ENCODE results near the gene NOL6. TPM values are rescaled to one million over a fixed set of nuclear protein-coding genes. Genes with fewer than 3 reads are reported as not detected.

Gene NOL6
- total RNA-seq, 1 experiment from 2014 or later, result 49.6 TPM

DNA sequence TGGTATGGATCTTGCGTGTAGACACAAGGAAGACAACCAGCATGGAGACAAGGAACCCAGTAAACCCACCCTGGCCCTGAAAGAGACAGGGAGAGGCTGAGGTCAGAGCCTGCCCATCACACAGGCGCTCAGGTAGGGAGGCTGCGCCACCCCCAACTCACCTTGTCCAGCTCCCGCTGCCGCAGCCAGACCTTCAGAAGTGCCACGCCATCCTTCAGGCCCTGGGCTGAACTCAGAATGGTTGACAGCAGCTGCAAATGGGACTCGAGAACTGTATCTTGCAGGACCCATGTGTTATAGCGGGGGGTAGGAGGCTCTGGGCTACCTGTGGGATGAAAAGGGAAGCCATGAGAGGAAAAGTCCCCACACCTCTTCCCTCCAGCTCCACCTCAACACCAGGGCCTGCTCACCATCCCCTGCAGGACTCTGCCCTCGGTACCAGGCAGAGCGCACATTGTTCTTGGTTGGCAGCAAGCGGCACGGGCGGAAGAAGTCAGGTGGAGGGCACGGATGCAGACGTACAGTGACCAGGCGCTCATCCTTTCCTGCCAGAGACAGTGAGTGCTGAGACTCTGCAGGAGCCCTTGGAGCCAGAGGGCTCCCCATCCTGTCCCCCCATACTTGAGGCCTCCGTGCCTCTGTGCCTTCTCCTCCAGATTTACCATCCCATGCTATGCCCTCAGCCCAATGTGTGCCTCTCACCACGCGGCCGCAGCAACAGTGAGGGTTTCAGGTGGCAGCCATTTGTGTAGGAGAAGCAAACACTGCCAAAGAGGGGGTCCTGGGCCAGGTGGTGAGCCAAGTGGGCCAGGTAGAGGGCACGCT is 4.7 kb downstream of the NOL6 start:
- H3K27ac ChIP-seq (ENCODE audit: low read depth, low read length, poor library complexity, severe bottlenecking), result no peak overlapping the region
- peaks cover 56% of the 10 kb centered on the region for H3K36me3 ChIP-seq (ENCODE audit: insufficient read depth, low read length, poor library complexity, severe bottlenecking)
- BruUV-seq (replicated peaks), result no TSS peak
- DNase-seq (ENCODE audit: low spot score), result no peak
- intact Hi-C loops (cut with micrococcal nuclease; ENCODE audit: unreplicated experiment), result loop anchor here (5.0 kb wide), 1 partner anchor 182 kb away; no protein-coding TSS in a partner anchor
- no peak for TF ChIP-seq EZH2 (IDR thresholded peaks at IDR 0.05; ENCODE audit: borderline replicate concordance, low read depth, low read length, poor library complexity, severe bottlenecking)
- TF ChIP-seq, protein P1, sequence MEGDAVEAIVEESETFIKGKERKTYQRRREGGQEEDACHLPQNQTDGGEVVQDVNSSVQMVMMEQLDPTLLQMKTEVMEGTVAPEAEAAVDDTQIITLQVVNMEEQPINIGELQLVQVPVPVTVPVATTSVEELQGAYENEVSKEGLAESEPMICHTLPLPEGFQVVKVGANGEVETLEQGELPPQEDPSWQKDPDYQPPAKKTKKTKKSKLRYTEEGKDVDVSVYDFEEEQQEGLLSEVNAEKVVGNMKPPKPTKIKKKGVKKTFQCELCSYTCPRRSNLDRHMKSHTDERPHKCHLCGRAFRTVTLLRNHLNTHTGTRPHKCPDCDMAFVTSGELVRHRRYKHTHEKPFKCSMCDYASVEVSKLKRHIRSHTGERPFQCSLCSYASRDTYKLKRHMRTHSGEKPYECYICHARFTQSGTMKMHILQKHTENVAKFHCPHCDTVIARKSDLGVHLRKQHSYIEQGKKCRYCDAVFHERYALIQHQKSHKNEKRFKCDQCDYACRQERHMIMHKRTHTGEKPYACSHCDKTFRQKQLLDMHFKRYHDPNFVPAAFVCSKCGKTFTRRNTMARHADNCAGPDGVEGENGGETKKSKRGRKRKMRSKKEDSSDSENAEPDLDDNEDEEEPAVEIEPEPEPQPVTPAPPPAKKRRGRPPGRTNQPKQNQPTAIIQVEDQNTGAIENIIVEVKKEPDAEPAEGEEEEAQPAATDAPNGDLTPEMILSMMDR (conservative IDR thresholded peaks at IDR 0.05; ENCODE audit: low read depth, low read length), result no peak
- H3K4me1 ChIP-seq (ENCODE audit: insufficient read depth, low read length, poor library complexity, severe bottlenecking), result no peaks in the 10 kb centered on the region
- CTCF ChIA-PET, result no interaction called here
- no peaks in the 10 kb centered on the region for H3K9me3 ChIP-seq (ENCODE audit: low read depth, low read length, poor library complexity, severe bottlenecking)
- H3K27me3 ChIP-seq (replicated peaks; ENCODE audit: insufficient read depth, low read depth, low read length, poor library complexity), result no peaks in the 10 kb centered on the region
- POLR2A ChIA-PET (ENCODE audit: low non-redundant PET), result no interaction called here
- no peak overlapping the region for H3K4me3 ChIP-seq (ENCODE audit: low read depth, low read length, poor library complexity, severe bottlenecking)

- TF ChIP-seq, protein P1 (conservative IDR thresholded peaks at IDR 0.05; ENCODE audit: low read depth, low read length), result no peak
- TF ChIP-seq EZH2 (IDR thresholded peaks at IDR 0.05; ENCODE audit: borderline replicate concordance, low read depth, low read length, poor library complexity, severe bottlenecking), result no peak
- no peaks in the 10 kb centered on the region for H3K27me3 ChIP-seq (replicated peaks; ENCODE audit: insufficient read depth, low read depth, low read length, poor library complexity)
- H3K4me3 ChIP-seq (ENCODE audit: low read depth, low read length, poor library complexity, severe bottlenecking), result no peak overlapping the region
- DNase-seq (ENCODE audit: low spot score), result no peak
- CTCF ChIA-PET, result no interaction called here
- H3K4me1 ChIP-seq (ENCODE audit: insufficient read depth, low read length, poor library complexity, severe bottlenecking), result no peaks in the 10 kb centered on the region
- POLR2A ChIA-PET (ENCODE audit: low non-redundant PET), result no interaction called here
- no TSS peak for BruUV-seq (replicated peaks)
- H3K27ac ChIP-seq (ENCODE audit: low read depth, low read length, poor library complexity, severe bottlenecking), result no peak overlapping the region
- intact Hi-C loops (cut with micrococcal nuclease; ENCODE audit: unreplicated experiment), result loop anchor here (5.0 kb wide), 1 partner anchor 181 kb away; no protein-coding TSS in a partner anchor
- H3K36me3 ChIP-seq (ENCODE audit: insufficient read depth, low read length, poor library complexity, severe bottlenecking), result peaks cover 56% of the 10 kb centered on the region
- no peaks in the 10 kb centered on the region for H3K9me3 ChIP-seq (ENCODE audit: low read depth, low read length, poor library complexity, severe bottlenecking)
Observed at GRCh38 chr9:33468215-33468730, 5.5 kb downstream of the NOL6 start.

GRCh38 chr9:33467526-33467925 is 6.2 kb downstream of the NOL6 start:
- H3K9me3 ChIP-seq (ENCODE audit: low read depth, low read length, poor library complexity, severe bottlenecking), result no peaks in the 10 kb centered on the region
- H3K4me3 ChIP-seq (ENCODE audit: low read depth, low read length, poor library complexity, severe bottlenecking), result no peak overlapping the region
- no TSS peak for BruUV-seq (replicated peaks)
- ChIA-PET CTCF (interaction anchor here (1.7 to 1.8 kb wide), 2 partner anchors 64 to 93 kb away, joined by 21 to 25 read pairs; no protein-coding TSS in a partner anchor), POLR2A (ENCODE audit: low non-redundant PET) (no interaction called here)
- intact Hi-C loops (cut with micrococcal nuclease; ENCODE audit: unreplicated experiment), result loop anchor here (2.0 to 5.0 kb wide), 2 partner anchors 93 to 180 kb away; no protein-coding TSS in a partner anchor
- TF ChIP-seq EZH2 (IDR thresholded peaks at IDR 0.05; ENCODE audit: borderline replicate concordance, low read depth, low read length, poor library complexity, severe bottlenecking), result no peak
- TF ChIP-seq, protein P1 (conservative IDR thresholded peaks at IDR 0.05; ENCODE audit: low read depth, low read length), result no peak
- DNase-seq (ENCODE audit: low spot score), result no peak
- H3K27ac ChIP-seq (ENCODE audit: low read depth, low read length, poor library complexity, severe bottlenecking), result no peak overlapping the region
- H3K4me1 ChIP-seq (ENCODE audit: insufficient read depth, low read length, poor library complexity, severe bottlenecking), result no peaks in the 10 kb centered on the region
- no peaks in the 10 kb centered on the region for H3K27me3 ChIP-seq (replicated peaks; ENCODE audit: insufficient read depth, low read depth, low read length, poor library complexity)
- peaks cover 60% of the 10 kb centered on the region for H3K36me3 ChIP-seq (ENCODE audit: insufficient read depth, low read length, poor library complexity, severe bottlenecking)

All from A673 (cell line).